ENCODE results near the gene FYTTD1. TPM values are rescaled to one million over a fixed set of nuclear protein-coding genes. Genes with fewer than 3 reads are reported as not detected.

FYTTD1 gene
- total RNA-seq, 1 donor from 2014 or later = 44.0 TPM

DNA sequence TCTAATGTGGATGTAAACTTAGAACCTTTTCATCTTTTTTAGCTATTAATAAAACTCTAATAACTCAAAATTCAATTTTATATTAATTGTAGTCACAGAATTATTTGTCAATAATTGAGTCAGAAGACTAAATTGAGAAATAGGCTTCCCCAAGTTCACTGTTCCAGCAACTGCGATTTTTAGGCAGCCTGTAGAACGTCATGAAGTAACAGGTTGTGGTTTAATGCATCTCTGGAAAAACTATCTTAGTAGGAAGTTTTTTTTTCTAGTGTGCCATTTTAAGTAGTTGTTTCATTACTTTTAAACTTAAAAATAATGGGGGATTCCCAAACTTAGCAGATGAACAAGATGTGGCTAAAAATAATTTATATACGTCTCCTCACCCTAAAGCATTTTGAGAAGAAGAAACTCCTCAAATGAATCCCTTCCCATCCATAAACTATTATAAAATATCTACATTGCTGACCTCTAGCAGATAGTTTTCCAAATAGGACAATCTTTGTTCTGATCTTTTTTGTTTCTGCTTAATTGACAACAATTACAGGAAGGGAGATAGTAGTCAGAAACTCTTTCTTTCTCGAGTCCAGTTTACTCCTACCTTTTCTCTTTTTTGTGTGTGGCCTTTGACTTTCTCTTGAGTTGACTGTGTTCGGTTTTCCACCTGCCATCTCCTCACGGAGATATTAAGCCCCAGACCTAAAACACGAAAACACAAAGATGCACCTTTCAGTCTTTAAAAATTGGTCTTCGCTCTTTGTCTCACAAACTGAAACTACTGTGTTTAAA lies 84.4 kb downstream of the FYTTD1 start:
- TF ChIP-seq POLR2A (IDR thresholded peaks at IDR 0.05) (no peak), CTCF (IDR thresholded peaks at IDR 0.05) (no peak), POLR2AphosphoS5 (IDR thresholded peaks at IDR 0.05; ENCODE audit: insufficient read depth in 1 of 2, low read depth in 1 of 2) (no peak)
- Histone ChIP-seq H3K4me3 (no peak overlapping the region), H3K36me3 (peaks cover 0 to 44% of the 10 kb centered on the region in 2 donors), H3K9me3 (no peaks in the 10 kb centered on the region), H3K4me1 (no peaks in the 10 kb centered on the region), H3K27me3 (no peaks in the 10 kb centered on the region), H3K27ac (no peak overlapping the region)
- intact Hi-C loops (cut with DNase I) = no loop called here
- DNase-seq (ENCODE audit: extremely low spot score in 2 of 2) = no peak

GRCh38 chr3:197835509-197835908 lies 85.8 kb downstream of the FYTTD1 start:
- Histone ChIP-seq H3K4me1 (no peaks in the 10 kb centered on the region), H3K27ac (no peak overlapping the region), H3K4me3 (no peak overlapping the region), H3K36me3 (peaks cover 0 to 46% of the 10 kb centered on the region in 2 donors), H3K9me3 (no peaks in the 10 kb centered on the region), H3K27me3 (no peaks in the 10 kb centered on the region)
- TF ChIP-seq POLR2AphosphoS5 (IDR thresholded peaks at IDR 0.05; ENCODE audit: insufficient read depth in 1 of 2, low read depth in 1 of 2) (no peak), CTCF (IDR thresholded peaks at IDR 0.05) (no peak), POLR2A (IDR thresholded peaks at IDR 0.05) (no peak)
- no peak for DNase-seq (ENCODE audit: extremely low spot score in 2 of 2)
- intact Hi-C loops (cut with DNase I) = no loop called here

- H3K36me3 ChIP-seq = peaks cover 0 to 48% of the 10 kb centered on the region in 2 donors
- no peaks in the 10 kb centered on the region for H3K27me3 ChIP-seq
- no peak for DNase-seq (ENCODE audit: extremely low spot score in 2 of 2)
- intact Hi-C loops (cut with DNase I) = no loop called here
- TF ChIP-seq CTCF (IDR thresholded peaks at IDR 0.05) = no peak
- no peak for TF ChIP-seq POLR2AphosphoS5 (IDR thresholded peaks at IDR 0.05; ENCODE audit: insufficient read depth in 1 of 2, low read depth in 1 of 2)
- no peak for TF ChIP-seq POLR2A (IDR thresholded peaks at IDR 0.05)
- H3K4me1 ChIP-seq = no peaks in the 10 kb centered on the region
- H3K9me3 ChIP-seq = no peaks in the 10 kb centered on the region
- H3K4me3 ChIP-seq = no peak overlapping the region
- H3K27ac ChIP-seq = no peak overlapping the region
Measured at GRCh38 chr3:197836244-197836643, 86.6 kb downstream of the FYTTD1 start.

Other genes starting within 250 kb of the FYTTD1 start
- gene BDH1, start 193.9 kb upstream of the FYTTD1 start, total RNA-seq = 30.2 TPM
- 48.6 TPM for gene RUBCN, start 13.0 kb upstream of the FYTTD1 start, total RNA-seq
- 99.0 TPM for gene LRCH3, start 41.4 kb downstream of the FYTTD1 start, total RNA-seq
- 371 TPM for gene RPL35A, start 200.3 kb downstream of the FYTTD1 start, total RNA-seq
- 18.9 TPM for gene LMLN, start 210.3 kb downstream of the FYTTD1 start, total RNA-seq